IMR-90 (cell line): ENCODE data around the gene GRB10.

Experiments used
- BHLHE40 ChIP-seq: fragments of 150-350 bp; IDR thresholded peaks from 2 replicates; pipeline ENCODE4 v1.6.1; 2016; ENCODE audit warnings: mild to moderate bottlenecking, low read depth, low read length
- CEBPB ChIP-seq: IDR thresholded peaks from 2 replicates; pipeline ENCODE4 v1.6.1; 2012; ENCODE audit warnings: low read depth, low read length, improper control_type of control experiment
- CHD1 ChIP-seq: IDR thresholded peaks from 2 replicates; pipeline ENCODE4 v1.6.1; 2012; ENCODE audit warnings: low read depth, low read length, improper control_type of control experiment
- CTCF ChIP-seq: conservative IDR thresholded peaks from 2 replicates; pipeline ENCODE4 v1.5.1; 2012; ENCODE audit warnings: mild to moderate bottlenecking, low read depth, low read length, improper control_type of control experiment
- FOS ChIP-seq: fragments of 150-350 bp; IDR thresholded peaks from 2 replicates; pipeline ENCODE4 v1.6.1; 2016; ENCODE audit warnings: low read depth, low read length
- MAFK ChIP-seq: IDR thresholded peaks from 2 replicates; pipeline ENCODE4 v1.6.1; 2012; ENCODE audit warnings: low read depth, low read length, improper control_type of control experiment
- MAZ ChIP-seq: IDR thresholded peaks from 2 replicates; pipeline ENCODE4 v1.6.1; 2012; ENCODE audit warnings: low read depth, mild to moderate bottlenecking, low read length, improper control_type of control experiment, moderate library complexity, borderline replicate concordance
- NFE2L2 ChIP-seq: fragments of 150-350 bp; IDR thresholded peaks from 2 replicates; pipeline ENCODE4 v1.6.1; 2016; ENCODE audit warnings: low read depth, mild to moderate bottlenecking, low read length
- POLR2A ChIP-seq: IDR thresholded peaks from 2 replicates; pipeline ENCODE4 v1.6.1; 2012; ENCODE audit warnings: mild to moderate bottlenecking, low read depth, low read length
- RAD21 ChIP-seq: IDR thresholded peaks from 2 replicates; pipeline ENCODE4 v1.6.1; 2012; ENCODE audit warnings: low read length, improper control_type of control experiment
- RCOR1 ChIP-seq: IDR thresholded peaks from 2 replicates; pipeline ENCODE4 v1.6.1; 2012; ENCODE audit warnings: mild to moderate bottlenecking, low read length, improper control_type of control experiment; ENCODE audit not compliant: insufficient replicate concordance
- RFX5 ChIP-seq: IDR thresholded peaks from 2 replicates; pipeline ENCODE4 v1.8.0; 2012; ENCODE audit warnings: low read depth, mild to moderate bottlenecking, low read length, moderate library complexity
- USF2 ChIP-seq: fragments of 150-350 bp; IDR thresholded peaks from 2 replicates; pipeline ENCODE4 v1.6.1; 2017; ENCODE audit warnings: mild to moderate bottlenecking, antibody characterized with exemption, low read length, low read depth

GRCh38 chr7:50793120-50793946 lies 10.6 kb upstream of the GRB10 start:
- TF ChIP-seq CTCF (no peak), NFE2L2 (no peak), MAZ (peak; percentile 5; the same call in 1 of the 2 replicates), POLR2A (no peak), RAD21 (no peak), USF2 (no peak), RCOR1 (no peak), MAFK (no peak), CEBPB (no peak), CHD1 (no peak), RFX5 (no peak), BHLHE40 (no peak), FOS (no peak)
